Mesenchymal stem cell (in vitro differentiated cells and primary cell): ENCODE data around the gene AKAP3.

Source experiments
- DNase-seq: peaks from one replicate; pipeline ENCODE4 v3.0.0-alpha.2; 2013
- H2AFZ ChIP-seq: one replicate; pipeline ENCODE4 v1.6.1; 2013; ENCODE audit warnings: low read depth, mild to moderate bottlenecking, control low read depth, inconsistent platforms, low read length, moderate library complexity
- H2AK5ac ChIP-seq: 2 replicates; pipeline ENCODE4 v1.6.1; 2013; ENCODE audit warnings: low read length, moderate library complexity, mild to moderate bottlenecking, inconsistent platforms; ENCODE audit not compliant: severe bottlenecking
- H2BK120ac ChIP-seq: one replicate; pipeline ENCODE4 v1.6.1; 2013; ENCODE audit warnings: low read depth, mild to moderate bottlenecking, inconsistent platforms, low read length, moderate library complexity
- H2BK12ac ChIP-seq, 2 experiments: one replicate each; pipeline ENCODE4 v1.6.1; 2013; ENCODE audit warnings: inconsistent platforms in 2 of 2, low read length in 2 of 2, mild to moderate bottlenecking in 2 of 2, moderate library complexity in 2 of 2, control low read depth in 1 of 2
- H2BK15ac ChIP-seq: one replicate; pipeline ENCODE4 v1.6.1; 2013; ENCODE audit warnings: mild to moderate bottlenecking, low read depth, inconsistent platforms; ENCODE audit not compliant: poor library complexity, severe bottlenecking
- H2BK5ac ChIP-seq: 2 replicates; pipeline ENCODE4 v1.6.1; 2013; ENCODE audit warnings: low read depth, mild to moderate bottlenecking, low read length, control low read depth, inconsistent platforms; ENCODE audit not compliant: poor library complexity, severe bottlenecking
- H3K14ac ChIP-seq, 2 experiments: one replicate each; pipeline ENCODE4 v1.6.1; 2013; ENCODE audit warnings: inconsistent platforms in 2 of 2, low read length in 2 of 2, control low read depth in 1 of 2, mild to moderate bottlenecking in 1 of 2, moderate library complexity in 1 of 2
- H3K18ac ChIP-seq, 2 experiments: one replicate each; pipeline ENCODE4 v1.6.1; 2013; ENCODE audit warnings: inconsistent platforms in 2 of 2, low read length in 2 of 2, control low read depth in 1 of 2, low read depth in 1 of 2, mild to moderate bottlenecking in 1 of 2
- H3K23ac ChIP-seq, 2 experiments: one replicate each; pipeline ENCODE4 v1.6.1; 2013; ENCODE audit warnings: inconsistent platforms in 2 of 2, low read length in 2 of 2, mild to moderate bottlenecking in 2 of 2, moderate library complexity in 2 of 2, control low read depth in 1 of 2
- H3K27ac ChIP-seq: 2 replicates; pipeline ENCODE4 v1.5.1; 2013; ENCODE audit warnings: mild to moderate bottlenecking, moderate library complexity, low read length, control low read depth, inconsistent platforms; ENCODE audit not compliant: poor library complexity, severe bottlenecking
- H3K27me3 ChIP-seq, 2 experiments: 2 replicates each; pipeline versions ENCODE4 v1.6.1 to v1.7.0; 2013; ENCODE audit warnings: low read length in 2 of 2, mild to moderate bottlenecking in 2 of 2, moderate library complexity in 2 of 2, control low read depth in 1 of 2, inconsistent platforms in 1 of 2; ENCODE audit not compliant: control insufficient read depth in 1 of 2, insufficient read depth in 1 of 2
- H3K36me3 ChIP-seq, 2 experiments: 2 replicates each; pipeline versions ENCODE4 v1.6.1 to v1.7.0; 2013; ENCODE audit warnings: low read length in 2 of 2, control low read depth in 1 of 2, inconsistent platforms in 1 of 2, low read depth in 1 of 2, mild to moderate bottlenecking in 1 of 2; ENCODE audit not compliant: insufficient read depth in 2 of 2, control insufficient read depth in 1 of 2
- H3K4ac ChIP-seq, 2 experiments: one replicate each; pipeline ENCODE4 v1.6.1; 2013; ENCODE audit warnings: inconsistent platforms in 2 of 2, low read length in 2 of 2, mild to moderate bottlenecking in 2 of 2, moderate library complexity in 2 of 2, control low read depth in 1 of 2, low read depth in 1 of 2
- H3K4me1 ChIP-seq: 2 replicates; pipeline ENCODE4 v1.6.1; 2013; ENCODE audit warnings: low read depth, low read length, control low read depth; ENCODE audit not compliant: control insufficient read depth, insufficient read depth
- H3K4me2 ChIP-seq: 2 replicates; pipeline ENCODE4 v1.6.1; 2013; ENCODE audit warnings: low read length, mild to moderate bottlenecking, inconsistent platforms; ENCODE audit not compliant: poor library complexity, severe bottlenecking
- H3K4me3 ChIP-seq, 2 experiments: 2 replicates each; pipeline versions ENCODE4 v1.5.1 to v1.7.0; 2013; ENCODE audit warnings: low read length in 2 of 2, mild to moderate bottlenecking in 2 of 2, control low read depth in 1 of 2, low read depth in 1 of 2; ENCODE audit not compliant: insufficient read depth in 1 of 2
- H3K79me1 ChIP-seq: replicated peaks from 2 replicates; pipeline ENCODE4 v1.6.1; 2013; ENCODE audit warnings: mild to moderate bottlenecking, control low read depth, low read length, inconsistent platforms; ENCODE audit not compliant: poor library complexity, severe bottlenecking
- H3K9ac ChIP-seq: 2 replicates; pipeline ENCODE4 v1.7.0; 2013; ENCODE audit warnings: mild to moderate bottlenecking, low read length, moderate library complexity
- H3K9me3 ChIP-seq: 2 replicates; pipeline ENCODE4 v1.7.0; 2013; ENCODE audit warnings: mild to moderate bottlenecking, low read length; ENCODE audit not compliant: control insufficient read depth
- H4K8ac ChIP-seq: one replicate; pipeline ENCODE4 v1.6.1; 2013; ENCODE audit warnings: inconsistent platforms, mild to moderate bottlenecking, low read length, moderate library complexity
- H4K91ac ChIP-seq: one replicate; pipeline ENCODE4 v1.6.1; 2013; ENCODE audit warnings: mild to moderate bottlenecking, low read length, inconsistent platforms
- WGBS: methylation state at CpG from one replicate; pipeline ENCODE4 v1.1.7; 2013; ENCODE audit warnings: mixed read lengths; 5-methylcytosine and 5-hydroxymethylcytosine counted together

Gene AKAP3

DNA sequence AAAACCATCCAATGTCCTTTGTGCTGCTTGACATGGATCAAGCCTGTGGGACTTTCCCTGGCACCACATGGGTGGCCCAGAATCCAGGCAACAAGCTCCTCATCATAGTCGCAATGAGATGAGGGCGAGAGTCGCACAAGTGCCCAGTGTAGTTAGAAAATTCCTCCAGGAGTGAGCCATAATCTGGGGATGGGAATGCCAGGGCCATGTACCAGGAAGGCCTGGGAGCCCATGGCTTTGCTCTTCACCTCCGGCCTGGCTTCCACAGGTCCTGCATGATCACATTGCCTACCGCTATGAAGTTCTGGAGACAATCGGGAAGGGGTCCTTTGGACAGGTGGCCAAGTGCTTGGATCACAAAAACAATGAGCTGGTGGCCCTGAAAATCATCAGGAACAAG is 53.0 kb downstream of the AKAP3 start:
- Histone ChIP-seq H3K4ac (no peak overlapping the region), H2BK12ac (no peak overlapping the region), H3K9me3 (no peaks in the 10 kb centered on the region), H3K18ac (no peak overlapping the region), H3K36me3 (no peaks in the 10 kb centered on the region), H3K14ac (no peak overlapping the region), H3K27me3 (peaks cover 18 to 29% of the 10 kb centered on the region in 2 experiments), H2AFZ (no peak overlapping the region), H2BK120ac (no peak overlapping the region), H3K4me2 (no peak overlapping the region), H4K8ac (no peak overlapping the region), H4K91ac (no peak overlapping the region), H2BK5ac (no peak overlapping the region), H3K79me1 (no peaks in the 10 kb centered on the region), H3K9ac (no peak overlapping the region), H2BK15ac (no peak overlapping the region), H3K4me1 (no peaks in the 10 kb centered on the region), H3K4me3 (no peak overlapping the region), H3K27ac (no peak overlapping the region), H3K23ac (no peak overlapping the region), H2AK5ac (no peak overlapping the region)
- WGBS, result 97% methylated on average over 6 of the region's 6 CpGs
- DNase-seq, result no peak

DNA sequence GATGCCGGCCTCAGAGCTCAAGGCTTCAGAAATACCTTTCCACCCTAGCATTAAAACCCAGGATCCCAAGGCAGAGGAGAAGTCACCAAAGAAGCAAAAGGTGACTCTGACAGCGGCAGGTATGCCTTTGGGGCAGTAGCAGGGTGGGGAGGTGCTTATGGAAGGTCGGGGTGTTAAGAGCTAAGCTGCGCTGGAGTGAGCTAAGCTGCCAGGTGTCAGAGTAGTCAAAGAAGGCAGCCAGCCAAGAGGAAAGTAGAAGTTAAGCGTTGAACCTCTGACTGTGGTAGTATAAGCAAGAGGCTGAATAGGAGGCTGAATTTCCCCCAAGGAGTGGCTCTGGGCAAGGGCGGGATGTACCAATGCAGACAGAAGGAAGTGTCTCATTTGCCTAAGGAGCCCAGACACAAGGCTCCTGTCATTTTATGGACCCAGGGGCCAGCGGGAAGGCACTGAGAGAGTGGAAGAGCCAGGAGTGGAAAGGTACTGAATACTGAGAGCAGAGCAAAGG is 57.6 kb downstream of the AKAP3 start:
- Histone ChIP-seq H3K36me3 (no peaks in the 10 kb centered on the region), H3K9me3 (no peaks in the 10 kb centered on the region), H2AFZ (no peak overlapping the region), H2BK120ac (no peak overlapping the region), H3K4me2 (no peak overlapping the region), H2BK5ac (no peak overlapping the region), H3K4ac (no peak overlapping the region), H2AK5ac (no peak overlapping the region), H3K9ac (no peak overlapping the region), H2BK12ac (no peak overlapping the region), H3K4me3 (no peak overlapping the region), H4K91ac (no peak overlapping the region), H3K79me1 (no peaks in the 10 kb centered on the region), H4K8ac (no peak overlapping the region), H2BK15ac (no peak overlapping the region), H3K18ac (no peak overlapping the region), H3K14ac (no peak overlapping the region), H3K27me3 (peaks cover 25 to 48% of the 10 kb centered on the region in 2 experiments), H3K4me1 (no peaks in the 10 kb centered on the region), H3K23ac (no peak overlapping the region), H3K27ac (no peak overlapping the region)
- WGBS, result 75% methylated on average over 7 of the region's 7 CpGs
- DNase-seq, result no peak

DNA sequence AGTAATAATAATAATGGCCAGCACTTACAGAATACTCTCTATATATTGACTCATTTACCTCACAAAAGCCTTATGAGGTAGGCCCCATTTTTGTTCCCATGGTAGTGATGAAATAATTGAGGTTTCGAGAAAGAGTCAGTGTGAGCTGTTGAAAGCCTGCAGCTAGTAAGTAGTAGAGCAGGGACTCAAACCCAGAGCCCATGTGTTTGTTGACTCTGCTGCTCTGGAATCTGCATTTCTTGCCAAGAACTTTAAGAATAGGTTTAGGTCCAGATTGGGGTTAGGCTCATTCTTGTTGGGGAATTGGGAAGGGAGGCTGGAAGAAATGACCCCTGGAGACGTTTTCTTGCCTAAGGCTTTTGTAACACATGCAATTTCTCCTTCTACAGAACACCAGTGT is 58.9 kb downstream of the AKAP3 start:
- H2BK12ac ChIP-seq, result no peak overlapping the region
- H2BK15ac ChIP-seq, result no peak overlapping the region
- no peaks in the 10 kb centered on the region for H3K9me3 ChIP-seq
- no peaks in the 10 kb centered on the region for H3K79me1 ChIP-seq
- no peak overlapping the region for H3K4me2 ChIP-seq
- H2AFZ ChIP-seq, result no peak overlapping the region
- no peak overlapping the region for H2BK5ac ChIP-seq
- H2AK5ac ChIP-seq, result no peak overlapping the region
- no peak for DNase-seq
- no peak overlapping the region for H3K4ac ChIP-seq
- no peak overlapping the region for H3K4me3 ChIP-seq
- no peak overlapping the region for H3K14ac ChIP-seq
- H3K4me1 ChIP-seq, result peaks cover under 1% of the 10 kb centered on the region
- H3K36me3 ChIP-seq, result no peaks in the 10 kb centered on the region
- no peak overlapping the region for H3K18ac ChIP-seq
- H3K9ac ChIP-seq, result no peak overlapping the region
- H4K8ac ChIP-seq, result no peak overlapping the region
- no peak overlapping the region for H2BK120ac ChIP-seq
- no peak overlapping the region for H3K23ac ChIP-seq
- no peak overlapping the region for H4K91ac ChIP-seq
- H3K27me3 ChIP-seq, result peaks cover 22 to 44% of the 10 kb centered on the region in 2 experiments
- H3K27ac ChIP-seq, result no peak overlapping the region
- WGBS, result 75% methylated on average over 2 of the region's 2 CpGs

DNA sequence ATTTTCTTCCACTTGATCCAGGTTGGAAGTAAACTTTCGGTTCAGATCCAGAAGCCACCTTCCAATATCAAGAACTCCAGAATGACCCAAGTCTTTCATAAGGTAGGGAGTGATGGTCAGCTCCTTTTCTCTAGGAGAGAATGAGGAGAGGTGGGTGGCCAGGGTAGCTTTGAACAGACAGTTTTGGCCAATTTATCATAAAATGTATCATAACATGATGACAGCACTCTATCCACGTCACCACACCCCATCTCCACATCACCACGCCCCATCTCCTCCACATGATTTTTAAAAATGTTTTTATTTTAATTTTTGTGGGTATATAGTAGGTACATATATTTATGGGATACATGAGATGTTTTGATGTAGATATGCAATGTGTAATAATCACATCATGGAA is 59.9 kb downstream of the AKAP3 start:
- DNase-seq, result no peak
- no peak overlapping the region for H3K18ac ChIP-seq
- H2AK5ac ChIP-seq, result no peak overlapping the region
- H3K4ac ChIP-seq, result no peak overlapping the region
- H3K23ac ChIP-seq, result no peak overlapping the region
- H3K4me1 ChIP-seq, result peaks cover 1% of the 10 kb centered on the region
- H3K27ac ChIP-seq, result no peak overlapping the region
- no peak overlapping the region for H3K14ac ChIP-seq
- H2AFZ ChIP-seq, result no peak overlapping the region
- H4K8ac ChIP-seq, result no peak overlapping the region
- H3K4me2 ChIP-seq, result no peak overlapping the region
- no peak overlapping the region for H2BK15ac ChIP-seq
- H3K4me3 ChIP-seq, result no peak overlapping the region
- H3K27me3 ChIP-seq, result peaks cover 25 to 40% of the 10 kb centered on the region in 2 experiments
- no peak overlapping the region for H4K91ac ChIP-seq
- no peak overlapping the region for H2BK120ac ChIP-seq
- no peak overlapping the region for H2BK12ac ChIP-seq
- no peaks in the 10 kb centered on the region for H3K9me3 ChIP-seq
- no peaks in the 10 kb centered on the region for H3K36me3 ChIP-seq
- no peaks in the 10 kb centered on the region for H3K79me1 ChIP-seq
- H3K9ac ChIP-seq, result no peak overlapping the region
- no peak overlapping the region for H2BK5ac ChIP-seq
- no CpG with 5 or more reads among the region's 3 CpGs for WGBS
